SIG-M5 treated with dmso at 0.1 percent for 504 hours (cell line): ENCODE results near the gene TMED10.

Experiments
- DNase-seq: peaks from one replicate; lab custom pipeline; 2025; ENCODE audit not compliant: unreplicated experiment; lab: John Stamatoyannopoulos, UW

Gene TMED10

DNA sequence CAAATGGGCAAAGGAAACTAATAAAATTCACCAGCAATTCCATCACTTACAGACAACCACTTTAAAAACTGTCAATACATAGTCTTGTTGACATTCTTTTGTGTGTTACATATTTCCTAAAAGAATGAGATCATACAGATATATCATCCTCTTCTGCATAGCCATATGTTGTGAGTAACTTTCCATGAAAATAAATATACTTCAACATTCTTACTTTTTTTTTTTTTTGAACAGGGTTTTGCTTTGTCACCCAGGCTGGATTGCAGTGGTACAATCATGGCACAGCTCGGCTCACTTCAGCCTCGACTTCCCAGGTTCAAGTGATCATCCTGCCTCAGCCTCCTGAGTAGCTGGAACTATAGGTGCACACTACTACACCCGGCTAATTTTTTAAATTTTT, 86.1 kb downstream of the TMED10 start:
- no peak for DNase-seq

DNA sequence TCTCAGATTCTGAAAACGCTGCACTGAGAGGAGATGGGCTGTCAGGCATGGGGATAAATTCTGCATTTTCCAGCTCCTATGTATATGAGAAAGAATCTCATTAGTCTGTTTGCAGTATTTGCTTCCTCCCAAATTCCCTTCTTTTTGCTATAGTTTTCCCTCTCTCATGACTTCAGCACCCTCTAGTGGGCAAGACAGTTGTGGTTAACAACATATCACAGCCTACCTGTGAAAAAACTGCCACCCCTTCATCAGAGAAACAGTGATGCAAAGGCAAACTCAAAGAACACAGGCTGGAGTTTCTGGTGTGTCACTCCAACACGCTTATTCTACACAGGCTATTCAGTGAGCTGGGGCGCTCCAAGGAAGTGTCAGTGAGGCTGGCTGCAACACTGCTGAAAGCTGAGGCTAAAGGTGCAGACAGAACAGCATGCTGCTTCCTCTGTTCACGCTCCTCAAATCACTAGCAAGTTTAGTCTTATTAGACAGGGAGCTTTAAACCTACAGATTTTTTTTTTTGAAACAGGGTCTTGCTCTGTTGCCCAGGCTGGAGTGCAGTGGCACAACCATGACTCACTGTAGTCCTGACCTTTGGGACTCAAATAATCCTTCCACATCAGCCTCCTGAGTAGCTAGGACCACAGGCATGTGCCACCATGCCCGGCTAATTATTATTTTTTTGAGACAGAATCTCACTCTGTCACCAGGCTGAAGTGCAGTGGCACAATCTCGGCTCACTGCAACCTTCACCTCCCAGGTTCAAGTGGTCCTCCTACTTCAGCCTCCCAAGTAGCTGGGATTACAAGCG, 87.6 kb downstream of the TMED10 start:
- peak; percentile 58 for DNase-seq

DNA sequence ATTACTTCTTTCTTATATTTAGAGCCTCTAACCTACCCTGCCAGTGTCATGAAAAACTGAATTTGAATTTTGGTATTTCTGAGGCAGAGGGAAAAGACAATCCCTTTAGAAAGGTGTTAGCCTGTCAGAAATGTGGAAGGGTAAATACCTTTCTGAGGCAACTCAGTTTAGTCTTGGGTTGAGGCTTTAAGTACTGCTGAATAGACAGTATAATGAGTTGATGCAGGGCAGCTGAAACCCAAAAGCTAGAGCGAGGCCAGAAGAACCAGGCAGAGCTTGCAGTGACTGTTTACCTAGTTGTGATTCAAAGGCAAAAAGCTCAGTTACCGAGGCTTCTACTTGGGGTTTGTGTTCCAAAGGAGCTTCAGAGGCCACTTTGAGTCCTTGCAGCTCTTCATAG, 88.3 kb downstream of the TMED10 start:
- DNase-seq, result no peak

DNA sequence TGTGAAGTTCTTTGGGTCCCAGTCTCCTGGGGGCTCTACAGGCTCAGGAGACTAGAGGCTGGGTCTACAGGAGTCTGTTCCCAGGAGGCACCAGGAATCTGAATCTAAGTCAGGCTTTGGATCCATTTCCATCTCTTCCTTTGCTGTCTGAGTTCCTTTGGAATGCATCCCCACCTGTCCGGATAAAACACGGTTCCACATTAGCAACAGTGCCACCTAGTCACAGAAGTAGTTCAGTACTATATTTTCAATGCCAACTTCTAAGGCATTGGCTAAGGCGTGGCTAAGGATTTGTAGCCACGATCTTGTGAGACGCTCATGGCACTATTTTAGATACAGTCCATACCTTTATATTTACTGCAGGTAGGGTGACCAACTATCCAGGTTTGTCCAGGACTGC, 91.9 kb downstream of the TMED10 start:
- peak; percentile 34 for DNase-seq

DNA sequence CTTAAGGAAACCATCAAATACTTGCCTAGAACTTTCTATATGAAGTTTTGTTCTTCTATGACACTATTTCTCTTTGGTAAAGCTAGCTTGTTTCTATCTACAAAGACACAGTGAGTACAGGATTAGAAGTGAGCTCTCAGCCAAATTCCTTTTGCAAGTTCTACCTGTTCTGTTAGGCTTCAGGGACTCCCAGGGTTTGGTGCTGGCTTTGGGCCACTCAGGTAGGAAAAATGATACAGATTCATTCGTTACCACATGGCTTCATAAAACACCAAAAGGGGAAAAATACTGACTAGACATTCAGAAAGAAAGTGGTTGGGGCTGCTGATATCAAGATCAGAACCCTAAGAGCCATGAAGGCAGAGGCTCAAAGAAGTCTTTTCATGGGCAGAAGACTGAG, 93.1 kb downstream of the TMED10 start:
- no peak for DNase-seq

DNA sequence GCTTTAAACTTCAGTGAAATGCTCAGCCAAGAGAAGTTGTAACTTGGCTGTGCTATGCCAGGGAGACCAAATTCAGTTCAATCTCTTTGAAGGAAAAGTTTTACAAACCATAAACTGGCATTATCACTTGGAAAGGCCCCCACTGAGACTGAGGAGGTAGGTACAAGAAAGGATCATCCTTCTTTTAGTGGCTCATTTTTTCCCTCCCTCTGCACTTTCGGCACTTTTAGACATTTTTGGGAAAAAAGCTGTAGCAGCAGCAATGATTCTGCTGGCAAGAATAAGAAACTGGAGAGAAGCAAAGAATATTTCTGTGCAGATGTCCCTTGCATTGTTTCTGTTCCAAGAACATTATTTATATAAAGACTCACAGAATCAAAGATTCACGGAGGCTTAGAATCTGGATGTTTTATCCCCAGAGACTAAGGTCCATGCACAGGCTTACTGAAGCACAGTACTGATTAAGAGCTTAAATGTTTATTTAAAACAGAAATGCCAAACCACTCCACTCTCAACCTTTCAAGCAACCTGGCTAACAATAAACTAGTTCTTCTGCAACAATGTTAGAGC, 94.7 kb downstream of the TMED10 start:
- DNase-seq, result no peak
